Measurements from ENCODE around the gene ADARB2.

The ADARB2 gene

DNA sequence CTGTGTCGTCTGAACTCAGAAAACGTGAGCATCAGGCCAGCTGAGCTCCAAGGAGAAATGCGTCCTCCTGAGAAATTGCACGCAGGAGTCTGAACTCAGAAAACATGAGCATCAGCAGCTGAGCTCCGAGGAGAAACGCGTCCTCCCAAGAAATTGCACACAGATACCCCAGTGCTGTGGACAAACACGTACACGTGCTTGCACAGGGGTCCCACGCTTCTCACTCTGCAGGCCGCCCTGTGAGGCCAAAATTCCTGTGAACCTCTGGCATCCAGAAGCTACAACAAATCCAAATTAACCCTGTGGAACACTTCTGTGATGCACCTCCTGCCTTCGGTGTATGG is 547.3 kb downstream of the ADARB2 start:
- Histone ChIP-seq H3K27ac (no peak overlapping the region), H3K27me3 (no peaks in the 10 kb centered on the region), H3K9me3 (no peaks in the 10 kb centered on the region), H3K4me1 (ENCODE audit: control insufficient read depth in 1 of 2, insufficient read depth in 1 of 2, low read depth in 1 of 2, low read length in 1 of 2) (no peaks in the 10 kb centered on the region), H3K36me3 (peaks cover 5% of the 10 kb centered on the region), H3K4me3 (ENCODE audit: low read depth in 1 of 2, low read length in 1 of 2) (no peak overlapping the region)
- no peak for TF ChIP-seq CTCF (IDR thresholded peaks at IDR 0.05)

GRCh38 chr10:1189166-1190051 is 547.9 kb downstream of the ADARB2 start:
- no peak overlapping the region for H3K4me3 ChIP-seq (ENCODE audit: low read depth in 1 of 2, low read length in 1 of 2)
- H3K36me3 ChIP-seq, result peaks cover 5% of the 10 kb centered on the region
- no peaks in the 10 kb centered on the region for H3K4me1 ChIP-seq (ENCODE audit: control insufficient read depth in 1 of 2, insufficient read depth in 1 of 2, low read depth in 1 of 2, low read length in 1 of 2)
- H3K27ac ChIP-seq, result no peak overlapping the region
- no peak for TF ChIP-seq CTCF (IDR thresholded peaks at IDR 0.05)
- H3K27me3 ChIP-seq, result no peaks in the 10 kb centered on the region
- H3K9me3 ChIP-seq, result no peaks in the 10 kb centered on the region

GRCh38 chr10:1188558-1189135 is 548.7 kb downstream of the ADARB2 start:
- peaks cover 5% of the 10 kb centered on the region for H3K36me3 ChIP-seq
- H3K9me3 ChIP-seq, result no peaks in the 10 kb centered on the region
- no peak for TF ChIP-seq CTCF (IDR thresholded peaks at IDR 0.05)
- no peaks in the 10 kb centered on the region for H3K27me3 ChIP-seq
- no peak overlapping the region for H3K4me3 ChIP-seq (ENCODE audit: low read depth in 1 of 2, low read length in 1 of 2)
- no peak overlapping the region for H3K27ac ChIP-seq
- H3K4me1 ChIP-seq (ENCODE audit: control insufficient read depth in 1 of 2, insufficient read depth in 1 of 2, low read depth in 1 of 2, low read length in 1 of 2), result no peaks in the 10 kb centered on the region

GRCh38 chr10:1187855-1188557 is 549.3 kb downstream of the ADARB2 start:
- Histone ChIP-seq H3K4me3 (ENCODE audit: low read depth in 1 of 2, low read length in 1 of 2) (no peak overlapping the region), H3K9me3 (no peaks in the 10 kb centered on the region), H3K36me3 (peaks cover 5% of the 10 kb centered on the region), H3K27ac (no peak overlapping the region), H3K4me1 (ENCODE audit: control insufficient read depth in 1 of 2, insufficient read depth in 1 of 2, low read depth in 1 of 2, low read length in 1 of 2) (no peaks in the 10 kb centered on the region), H3K27me3 (no peaks in the 10 kb centered on the region)
- no peak for TF ChIP-seq CTCF (IDR thresholded peaks at IDR 0.05)

- Histone ChIP-seq H3K27me3 (no peaks in the 10 kb centered on the region), H3K36me3 (peaks cover 5% of the 10 kb centered on the region)
- TF ChIP-seq CTCF (IDR thresholded peaks at IDR 0.05), result no peak
These were observed 550.0 kb downstream of the ADARB2 start for GRCh38 chr10:1187151-1187854.

More at GRCh38 chr10:1187151-1187854, 550.0 kb downstream of the ADARB2 start:
- H3K27ac ChIP-seq, result no peak overlapping the region
- H3K9me3 ChIP-seq, result no peaks in the 10 kb centered on the region
- no peaks in the 10 kb centered on the region for H3K4me1 ChIP-seq (ENCODE audit: control insufficient read depth in 1 of 2, insufficient read depth in 1 of 2, low read depth in 1 of 2, low read length in 1 of 2)
- no peak overlapping the region for H3K4me3 ChIP-seq (ENCODE audit: low read depth in 1 of 2, low read length in 1 of 2)
